Measurements from ENCODE around the gene SERPINH1.

GRCh38 chr11:75523811-75524664 lies 38.0 kb upstream of the SERPINH1 start:
- TF ChIP-seq ZNF274 (IDR thresholded peaks at IDR 0.05; ENCODE audit: low read depth, low read length) (no peak), YY1 (IDR thresholded peaks at IDR 0.05; ENCODE audit: insufficient read depth, insufficient read length) (no peak)
